Motor neuron (in vitro differentiated cells): ENCODE results near the gene CFAP20. TPM values are rescaled to one million over a fixed set of nuclear protein-coding genes. Genes with fewer than 3 reads are reported as not detected.
"Not testable (repeated sequence)": the region's sequence is repeated elsewhere in the genome, so short reads cannot be mapped to it uniquely, and the experiment has no call there.

Source experiments
- ATAC-seq, 8 experiments: fragments of 200-7000 bp; cut with Tn5 transposase; replicated peaks in 6 of 8; 2 replicates each; pipeline ENCODE4 v1.8.0; 2021; ENCODE audit warnings: mild to moderate bottlenecking in 8 of 8, moderate library complexity in 8 of 8
- H3K27ac ChIP-seq, 2 donors: fragments of 250-450 bp; sonication (Bioruptor Pico); 2 replicates each; pipeline ENCODE4 v1.9.0; 2021; ENCODE audit warnings: antibody characterized with exemption in 2 of 2, mild to moderate bottlenecking in 2 of 2, moderate library complexity in 1 of 2
- H3K4me1 ChIP-seq, 2 donors: fragments of 250-450 bp; sonication (Bioruptor Pico); replicated peaks in 1 of 2; 2 replicates each; pipeline ENCODE4 v1.6.1; 2021; ENCODE audit warnings: antibody characterized with exemption in 2 of 2, mild to moderate bottlenecking in 2 of 2, moderate library complexity in 1 of 2
- H3K4me3 ChIP-seq, 5 donors: fragments of 250-450 bp; sonication (Bioruptor Pico); 2 replicates each; pipeline ENCODE4 v1.9.0; 2021; ENCODE audit warnings: antibody characterized with exemption in 5 of 5, mild to moderate bottlenecking in 5 of 5, moderate library complexity in 4 of 5
- WGBS, 10 experiments: fragments of 450-650 bp; shearing (Covaris generic); methylation state at CpG; one replicate each; pipeline ENCODE4 v1.0.0; 2022; 5-methylcytosine and 5-hydroxymethylcytosine counted together
- in situ Hi-C, 9 experiments: fragments of 400-800 bp; cut with MboI; loops; one replicate each; pipeline ENCODE4 v1.15.0; 2021; ENCODE audit warnings: low sequenced_read_pairs in 9 of 9, low pct_unique_long_range_greater_than_20kb in 2 of 9; ENCODE audit not compliant: unreplicated experiment in 9 of 9
- total RNA-seq, 8 experiments: library from RNA; unstranded; fragments of 300-600 nt; gene quantifications; 2 replicates each; pipeline versions ENCODE4 v1.2.3 to v1.2.4, GENCODE V29; 2022

Gene CFAP20
- total RNA-seq, 8 experiments from 2014 or later: 36.8 to 92.8 (median 67.3) TPM

DNA sequence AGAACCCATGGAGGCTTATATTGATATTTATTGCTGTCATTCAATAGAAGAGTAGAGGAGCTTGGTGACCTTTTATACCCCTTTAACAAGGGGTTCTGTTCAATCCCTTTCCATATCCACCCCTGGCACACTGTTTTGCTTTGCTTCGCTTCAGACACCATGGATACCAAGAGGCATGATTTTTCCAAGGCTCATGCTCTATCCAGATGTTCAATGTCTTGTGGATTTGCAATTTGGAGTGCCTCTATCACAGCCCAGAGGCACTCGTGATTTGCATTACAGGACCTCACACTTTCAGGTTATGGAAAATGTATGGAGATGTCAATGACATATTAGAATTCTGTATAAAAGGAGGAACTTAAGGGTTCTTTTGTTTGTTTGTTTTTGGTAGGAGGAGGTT, 21.5 kb downstream of the CFAP20 start:
- Histone ChIP-seq H3K4me3 (no peak overlapping the region), H3K4me1 (peaks cover 18 to 23% of the 10 kb centered on the region in 2 donors), H3K27ac (no peak overlapping the region)
- WGBS, 10 experiments: 0 to 75% (median 10%) methylated on average over 1 to 2 of the region's 2 CpGs; no CpG with 5 or more reads in 3 of the 10 experiments
- ATAC-seq: peak in 3 of 8 experiments; percentile 92 to 96 (median 95)
- in situ Hi-C loops: loop anchor here in 3 of 9 experiments (25.0 kb wide), 3 partner anchors 95 to 220 kb away; partner anchors contain the start of genes USB1 (in 1 of the 3) and ZNF319 (in 1 of the 3)

GRCh38 chr16:58107228-58107627, 22.0 kb downstream of the CFAP20 start:
- peaks cover 21 to 27% of the 10 kb centered on the region in 2 donors for H3K4me1 ChIP-seq
- in situ Hi-C loops: loop anchor here in 3 of 9 experiments (25.0 kb wide), 3 partner anchors 95 to 220 kb away; partner anchors contain the start of genes USB1 (in 1 of the 3) and ZNF319 (in 1 of the 3)
- peak in 1 of 8 experiments; percentile 32 for ATAC-seq
- H3K4me3 ChIP-seq: no peak overlapping the region
- H3K27ac ChIP-seq: no peak overlapping the region
- 0 to 71% (median 33%) methylated on average over 1 to 2 of the region's 2 CpGs; no CpG with 5 or more reads in 3 of the 10 experiments for WGBS, 10 experiments

DNA sequence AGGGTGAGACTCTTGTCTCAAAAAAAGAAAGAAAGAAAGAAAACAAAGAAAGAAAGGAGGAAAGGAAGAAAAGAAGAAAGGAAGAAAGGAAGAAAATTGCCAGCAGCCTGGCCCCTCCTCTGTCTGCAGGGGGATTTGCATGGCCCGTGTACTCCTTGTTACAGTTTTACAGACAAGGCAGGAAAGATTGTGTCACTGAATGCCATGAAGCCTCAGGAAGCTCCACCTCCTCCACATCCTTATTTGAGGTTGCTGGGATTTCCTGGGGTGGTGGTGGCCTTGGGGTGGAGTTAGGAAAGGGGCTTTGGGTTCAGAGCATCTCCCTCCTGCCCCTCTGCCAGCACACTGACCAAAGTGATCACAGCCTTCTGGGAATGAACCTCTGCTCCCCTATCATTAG, 23.6 kb downstream of the CFAP20 start:
- Histone ChIP-seq H3K4me3 (no peak overlapping the region), H3K4me1 (peaks cover 12 to 19% of the 10 kb centered on the region in 2 donors), H3K27ac (no peak overlapping the region)
- no peak for ATAC-seq
- 0 to 14% (median 0%) methylated on average over 1 of the region's 1 CpG; no CpG with 5 or more reads in 5 of the 10 experiments for WGBS, 10 experiments
- in situ Hi-C loops: loop anchor here in 3 of 9 experiments (25.0 kb wide), 3 partner anchors 93 to 218 kb away; partner anchors contain the start of genes USB1 (in 1 of the 3) and ZNF319 (in 1 of the 3)

DNA sequence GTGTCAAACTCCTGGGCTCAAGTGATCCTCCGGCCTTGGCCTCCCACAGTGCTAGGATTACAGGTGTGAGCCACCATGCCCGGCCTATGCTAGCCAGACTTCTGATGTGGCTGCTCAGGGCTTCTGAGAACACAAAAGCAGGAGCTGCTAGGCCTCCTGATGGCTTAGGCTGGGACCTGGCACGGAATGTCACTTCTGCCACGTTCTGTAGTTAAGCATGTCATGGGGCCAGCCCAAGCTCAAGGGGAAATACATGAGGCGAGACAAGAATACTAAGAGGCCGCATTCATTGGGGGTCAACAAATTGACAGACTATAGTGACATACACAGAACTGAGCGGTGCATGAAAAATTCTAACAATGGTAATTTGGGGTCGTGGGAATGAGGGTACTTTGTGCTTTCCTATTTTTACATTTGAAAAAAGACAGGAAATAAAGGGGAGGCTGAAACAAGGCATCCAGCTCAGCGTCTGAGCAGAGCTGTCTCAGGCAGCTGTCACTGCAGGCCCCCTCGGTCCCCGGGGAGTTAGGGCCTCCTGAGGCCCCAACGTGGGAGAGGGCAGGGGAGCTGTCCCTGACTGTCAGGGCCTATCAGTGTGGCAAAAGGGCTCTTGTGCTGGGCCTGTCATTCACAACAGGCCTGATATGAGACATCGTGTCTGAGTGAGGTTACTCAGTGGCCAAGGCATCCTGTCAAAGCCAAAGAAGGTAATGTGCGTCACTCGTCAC, 26.4 kb downstream of the CFAP20 start:
- in situ Hi-C loops: loop anchor here in 3 of 9 experiments (25.0 kb wide), 3 partner anchors 91 to 216 kb away; partner anchors contain the start of genes USB1 (in 1 of the 3) and ZNF319 (in 1 of the 3)
- peak in 5 of 8 experiments; percentile 69 to 90 (median 84) for ATAC-seq
- peak overlapping the region; percentile 5 to 77 for H3K27ac ChIP-seq
- 0 to 70% (median 64%) methylated on average over 2 to 7 of the region's 15 CpGs; no CpG with 5 or more reads in 2 of the 10 experiments for WGBS, 10 experiments
- peaks cover 12 to 17% of the 10 kb centered on the region in 2 donors for H3K4me1 ChIP-seq
- H3K4me3 ChIP-seq: no peak overlapping the region

DNA sequence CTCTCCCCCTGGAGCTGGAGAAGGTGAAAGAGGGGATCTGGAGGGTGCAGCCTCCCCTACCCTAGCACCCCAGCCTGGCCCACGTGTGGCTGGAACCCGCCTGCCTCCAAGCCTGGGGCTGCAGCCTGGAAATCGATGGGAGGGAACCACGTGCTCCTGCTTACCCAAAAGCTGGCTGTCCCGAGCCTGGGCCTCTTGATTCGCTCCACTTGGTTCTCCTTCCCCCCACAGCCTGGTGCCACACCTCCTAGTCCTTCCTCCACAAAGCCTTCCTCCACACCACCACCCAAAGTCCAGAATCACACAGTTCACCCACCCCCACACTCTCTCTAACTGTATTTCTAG, 29.3 kb downstream of the CFAP20 start:
- 27 to 80% methylated on average over 2 to 3 of the region's 6 CpGs; no CpG with 5 or more reads in 8 of the 10 experiments for WGBS, 10 experiments
- Histone ChIP-seq H3K4me3 (no peak overlapping the region), H3K27ac (no peak overlapping the region), H3K4me1 (peaks cover 10 to 26% of the 10 kb centered on the region in 2 donors)
- no peak for ATAC-seq
- in situ Hi-C loops: loop anchor here in 3 of 9 experiments (25.0 kb wide), 3 partner anchors 88 to 213 kb away; partner anchors contain the start of genes USB1 (in 1 of the 3) and ZNF319 (in 1 of the 3)

- in situ Hi-C loops: no loop called here
- Histone ChIP-seq H3K4me3 (no peak overlapping the region), H3K4me1 (peaks cover 10 to 26% of the 10 kb centered on the region in 2 donors), H3K27ac (no peak overlapping the region)
- WGBS, 10 experiments: 20 to 100% (median 77%) methylated on average over 1 to 6 of the region's 12 CpGs; no CpG with 5 or more reads in 3 of the 10 experiments
- ATAC-seq: no peak
Observed at GRCh38 chr16:58099097-58099955, 29.9 kb downstream of the CFAP20 start.

GRCh38 chr16:58098207-58099096, 30.7 kb downstream of the CFAP20 start:
- Histone ChIP-seq H3K4me1 (peaks cover 10 to 26% of the 10 kb centered on the region in 2 donors), H3K27ac (no peak overlapping the region), H3K4me3 (no peak overlapping the region)
- peak in 4 of 8 experiments; percentile 6 to 96 (median 85) for ATAC-seq
- in situ Hi-C loops: no loop called here
- 0 to 86% (median 60%) methylated on average over 3 to 7 of the region's 12 CpGs; no CpG with 5 or more reads in 3 of the 10 experiments for WGBS, 10 experiments

- WGBS, 10 experiments: 51 to 57% methylated on average over 1 to 2 of the region's 2 CpGs; no CpG with 5 or more reads in 8 of the 10 experiments
- H3K4me1 ChIP-seq: peaks cover 0 to 19% of the 10 kb centered on the region in 2 donors
- in situ Hi-C loops: no loop called here
- no peak overlapping the region for H3K4me3 ChIP-seq
- no peak overlapping the region for H3K27ac ChIP-seq
- ATAC-seq: no peak
Observed at GRCh38 chr16:58096249-58096648, 32.9 kb downstream of the CFAP20 start.

DNA sequence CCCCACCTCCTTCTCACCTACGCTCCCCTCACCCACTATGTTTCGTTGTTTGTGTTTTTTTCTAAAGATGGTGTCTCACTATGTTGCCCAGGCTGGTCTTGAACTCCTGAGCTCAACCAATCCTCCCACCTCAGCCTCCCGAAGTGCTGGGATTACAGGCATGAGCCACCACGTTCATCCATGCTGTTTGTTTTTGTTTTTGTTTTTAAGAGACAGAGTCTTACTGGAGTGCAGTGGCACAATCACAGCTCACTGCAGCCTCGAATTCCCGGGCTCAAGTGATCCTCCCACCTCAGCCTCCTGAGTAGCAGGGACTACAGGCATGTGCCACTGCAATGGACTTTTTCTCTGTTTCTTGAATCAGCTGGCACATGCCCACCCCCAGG, 33.6 kb downstream of the CFAP20 start:
- H3K4me3 ChIP-seq, ATAC-seq, H3K27ac ChIP-seq, in situ Hi-C loops: not testable (repeated sequence)
- WGBS, 10 experiments: 0 to 100% (median 53%) methylated on average over 1 to 4 of the region's 6 CpGs; no CpG with 5 or more reads in 3 of the 10 experiments
- peaks cover 0 to 19% of the 10 kb centered on the region in 2 donors for H3K4me1 ChIP-seq

DNA sequence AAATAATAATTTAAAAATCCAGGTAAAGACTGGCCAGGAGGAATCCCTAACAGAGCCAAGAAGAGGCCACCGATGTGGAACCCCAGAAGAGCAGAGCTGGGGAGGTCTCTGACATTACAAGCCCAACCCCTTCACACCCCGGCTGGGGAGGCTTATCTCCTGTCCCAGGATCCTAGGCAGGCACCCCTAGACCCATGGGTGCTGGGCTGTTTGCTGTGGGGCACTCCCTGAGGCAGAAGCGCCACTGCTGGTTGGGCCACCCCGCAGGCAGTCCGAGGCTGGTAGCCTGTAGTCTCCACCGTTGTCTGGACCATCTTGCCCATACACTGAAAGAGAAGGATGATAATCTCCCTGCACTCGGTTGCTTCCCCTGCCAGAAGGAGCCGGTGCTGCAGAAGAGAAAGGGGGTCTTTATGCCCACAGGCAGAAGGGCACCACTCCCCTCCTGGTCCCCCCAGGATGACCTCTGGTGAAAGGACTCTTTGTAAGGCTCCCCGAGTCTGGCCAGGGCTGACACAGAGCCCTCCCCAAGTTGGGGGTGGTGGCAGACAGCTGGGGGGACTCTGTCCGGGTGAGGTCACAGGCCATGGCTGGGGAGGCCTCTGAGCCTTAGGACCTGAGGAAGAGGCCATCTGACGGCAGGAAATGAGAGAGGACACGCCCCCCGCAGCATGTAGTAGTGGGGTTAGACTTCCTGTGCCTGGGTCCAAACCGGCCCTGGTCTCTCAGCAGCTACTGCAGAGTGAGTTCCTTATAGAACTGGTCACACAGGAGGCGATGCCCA, 34.2 kb downstream of the CFAP20 start:
- no peak for ATAC-seq
- 37 to 100% (median 80%) methylated on average over 1 to 5 of the region's 15 CpGs; no CpG with 5 or more reads in 1 of the 10 experiments for WGBS, 10 experiments
- Histone ChIP-seq H3K27ac (no peak overlapping the region), H3K4me1 (peaks cover 0 to 19% of the 10 kb centered on the region in 2 donors), H3K4me3 (no peak overlapping the region)
- in situ Hi-C loops: no loop called here

- Histone ChIP-seq H3K4me1 (peaks cover 0 to 19% of the 10 kb centered on the region in 2 donors), H3K4me3 (no peak overlapping the region), H3K27ac (no peak overlapping the region)
- in situ Hi-C loops: no loop called here
- WGBS, 10 experiments: 43 to 83% methylated on average over 1 to 2 of the region's 5 CpGs; no CpG with 5 or more reads in 8 of the 10 experiments
- ATAC-seq: no peak
Observed at GRCh38 chr16:58094026-58094425, 35.2 kb downstream of the CFAP20 start.
